ENCODE data around the gene SLC7A5.

The SLC7A5 gene

GRCh38 chr16:87844809-87845208, 24.5 kb downstream of the SLC7A5 start:
- TF ChIP-seq, protein P1, sequence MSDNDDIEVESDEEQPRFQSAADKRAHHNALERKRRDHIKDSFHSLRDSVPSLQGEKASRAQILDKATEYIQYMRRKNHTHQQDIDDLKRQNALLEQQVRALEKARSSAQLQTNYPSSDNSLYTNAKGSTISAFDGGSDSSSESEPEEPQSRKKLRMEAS (IDR thresholded peaks at IDR 0.05): no peak
- TF ChIP-seq, protein P2, sequence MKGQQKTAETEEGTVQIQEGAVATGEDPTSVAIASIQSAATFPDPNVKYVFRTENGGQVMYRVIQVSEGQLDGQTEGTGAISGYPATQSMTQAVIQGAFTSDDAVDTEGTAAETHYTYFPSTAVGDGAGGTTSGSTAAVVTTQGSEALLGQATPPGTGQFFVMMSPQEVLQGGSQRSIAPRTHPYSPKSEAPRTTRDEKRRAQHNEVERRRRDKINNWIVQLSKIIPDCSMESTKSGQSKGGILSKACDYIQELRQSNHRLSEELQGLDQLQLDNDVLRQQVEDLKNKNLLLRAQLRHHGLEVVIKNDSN (IDR thresholded peaks at IDR 0.05): no peak

GRCh38 chr16:87844120-87844733, 25.1 kb downstream of the SLC7A5 start:
- TF ChIP-seq TCF12 (IDR thresholded peaks at IDR 0.05; ENCODE audit: low read depth) (no peak), TAF1 (IDR thresholded peaks at IDR 0.05; ENCODE audit: low read depth) (no peak), CEBPB (IDR thresholded peaks at IDR 0.05) (no peak), RAD21 (IDR thresholded peaks at IDR 0.05; ENCODE audit: low read depth) (no peak), TEAD4 (IDR thresholded peaks at IDR 0.05) (no peak), EGR1 (IDR thresholded peaks at IDR 0.05) (no peak), ZBTB7A (IDR thresholded peaks at IDR 0.05; ENCODE audit: low read depth) (no peak), NFIC (IDR thresholded peaks at IDR 0.05) (no peak), YY1 (IDR thresholded peaks at IDR 0.05; ENCODE audit: low read depth) (no peak), REST (IDR thresholded peaks at IDR 0.05; ENCODE audit: low read depth) (no peak), CREB1 (IDR thresholded peaks at IDR 0.05; ENCODE audit: low read depth) (no peak), FOXM1 (IDR thresholded peaks at IDR 0.05; ENCODE audit: borderline replicate concordance, low read depth) (no peak), EP300 (IDR thresholded peaks at IDR 0.05; ENCODE audit: borderline replicate concordance) (no peak)
- TF ChIP-seq, protein P1 (IDR thresholded peaks at IDR 0.05): no peak
- TF ChIP-seq, protein P2 (IDR thresholded peaks at IDR 0.05): no peak

DNA sequence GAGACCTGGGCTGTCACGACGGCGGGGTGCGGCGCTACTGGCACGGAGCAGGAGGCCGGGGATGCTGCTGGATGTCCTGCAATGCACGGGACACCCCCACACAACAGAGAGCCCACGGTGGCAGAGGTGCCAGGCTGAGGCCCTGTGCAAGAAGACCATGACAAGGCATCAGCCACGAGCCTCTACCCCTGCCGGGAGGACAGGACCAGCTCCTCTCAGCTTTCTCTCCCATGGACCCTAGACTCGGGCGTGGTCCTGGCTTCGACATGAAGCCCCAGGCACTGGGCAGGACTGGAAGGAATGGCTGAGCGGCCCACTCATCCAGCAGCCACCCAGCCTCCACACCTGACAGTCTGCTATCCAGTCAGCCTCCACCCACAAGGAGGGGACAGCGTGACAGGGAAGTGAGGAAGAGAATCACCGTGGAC, 25.6 kb downstream of the SLC7A5 start:
- TF ChIP-seq, protein P1 (IDR thresholded peaks at IDR 0.05): no peak
- TF ChIP-seq EP300 (IDR thresholded peaks at IDR 0.05; ENCODE audit: borderline replicate concordance) (no peak), FOXM1 (IDR thresholded peaks at IDR 0.05; ENCODE audit: borderline replicate concordance, low read depth) (no peak), RAD21 (IDR thresholded peaks at IDR 0.05; ENCODE audit: low read depth) (no peak), ZBTB7A (IDR thresholded peaks at IDR 0.05; ENCODE audit: low read depth) (no peak), CEBPB (IDR thresholded peaks at IDR 0.05) (no peak), NFIC (IDR thresholded peaks at IDR 0.05) (no peak), TAF1 (IDR thresholded peaks at IDR 0.05; ENCODE audit: low read depth) (no peak), REST (IDR thresholded peaks at IDR 0.05; ENCODE audit: low read depth) (no peak), TCF12 (IDR thresholded peaks at IDR 0.05; ENCODE audit: low read depth) (no peak), TEAD4 (IDR thresholded peaks at IDR 0.05) (no peak), EGR1 (IDR thresholded peaks at IDR 0.05) (no peak), CREB1 (IDR thresholded peaks at IDR 0.05; ENCODE audit: low read depth) (no peak), YY1 (IDR thresholded peaks at IDR 0.05; ENCODE audit: low read depth) (no peak)
- TF ChIP-seq, protein P2 (IDR thresholded peaks at IDR 0.05): no peak

DNA sequence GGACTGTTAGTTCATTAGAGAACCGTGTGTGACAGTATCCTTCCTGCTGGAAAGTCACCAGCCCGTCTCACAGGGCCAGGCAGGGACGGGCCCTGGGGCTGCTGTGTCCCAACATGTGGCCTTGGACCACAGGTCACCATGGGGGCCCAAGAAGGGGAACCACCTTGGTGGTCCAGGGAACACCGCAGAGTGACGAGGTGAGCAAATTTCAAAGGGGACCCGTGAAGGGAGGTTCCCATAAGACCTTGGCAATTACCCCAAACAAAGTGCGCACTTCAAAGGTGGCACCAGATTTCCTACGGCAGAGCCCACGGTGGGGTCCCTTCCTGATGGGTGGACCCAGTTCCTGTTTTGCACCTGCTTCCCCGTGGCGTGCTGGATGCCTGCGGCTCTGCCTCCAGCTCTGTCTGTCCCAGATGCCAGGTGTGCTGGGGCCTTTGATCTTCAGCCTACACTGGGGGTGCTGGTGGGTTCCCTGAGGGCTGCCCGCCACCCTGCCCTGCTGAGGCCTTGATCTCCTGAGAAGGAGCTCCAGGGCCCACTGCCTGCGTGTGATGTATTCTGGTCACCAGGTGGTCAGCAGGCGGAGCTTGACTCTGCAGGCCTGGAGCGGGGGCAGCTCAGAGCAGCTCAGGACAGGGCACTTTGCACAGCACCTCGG, 27.0 kb downstream of the SLC7A5 start:
- no peak for TF ChIP-seq NFIC (IDR thresholded peaks at IDR 0.05)

DNA sequence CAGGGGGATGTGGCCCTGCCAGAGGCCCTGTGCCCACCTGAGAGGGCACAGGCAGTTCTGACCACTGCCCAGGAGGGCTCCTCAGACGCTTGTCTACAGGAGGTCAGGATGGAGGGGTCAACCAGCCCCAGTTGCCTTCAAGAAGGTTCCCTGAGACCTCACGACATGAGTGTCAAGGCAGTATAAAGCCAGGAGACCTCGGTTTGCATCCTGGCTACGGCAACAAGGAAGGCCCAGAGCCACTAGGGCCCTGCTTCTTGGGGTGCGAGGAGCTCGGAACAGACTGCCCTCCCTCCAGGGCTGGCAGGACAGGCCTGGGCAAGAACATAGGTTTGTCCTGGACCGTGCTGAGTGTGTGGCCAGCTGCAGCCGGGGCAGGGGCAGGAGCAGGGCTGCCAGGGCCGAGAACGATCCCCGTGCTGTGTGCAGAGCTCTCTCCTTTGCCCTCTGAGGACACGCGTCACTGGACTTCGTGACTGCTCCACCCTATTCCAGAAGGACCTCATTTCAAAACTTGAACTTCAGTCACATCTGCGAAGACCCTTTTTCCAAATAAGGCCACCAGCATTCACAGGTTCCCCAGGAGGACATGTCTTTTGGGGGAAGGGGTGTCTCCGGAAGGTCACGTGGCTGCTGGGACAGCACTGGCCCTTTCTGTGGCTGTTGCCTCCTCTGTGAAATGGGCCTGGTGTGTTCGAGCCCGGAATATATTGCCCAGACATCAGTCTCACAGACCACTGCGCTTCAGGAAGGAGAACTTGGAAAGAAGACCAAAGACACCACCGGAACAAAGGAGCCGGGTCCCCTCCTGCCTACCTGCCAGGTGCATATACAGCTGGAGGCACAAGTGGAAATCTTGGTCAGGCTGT, 27.7 kb downstream of the SLC7A5 start:
- TF ChIP-seq CEBPB (IDR thresholded peaks at IDR 0.05): no peak
- no peak for TF ChIP-seq EGR1 (IDR thresholded peaks at IDR 0.05)
- TF ChIP-seq TEAD4 (IDR thresholded peaks at IDR 0.05): no peak
- TF ChIP-seq FOXM1 (IDR thresholded peaks at IDR 0.05; ENCODE audit: borderline replicate concordance, low read depth): no peak
- TF ChIP-seq YY1 (IDR thresholded peaks at IDR 0.05; ENCODE audit: low read depth): no peak
- no peak for TF ChIP-seq TAF1 (IDR thresholded peaks at IDR 0.05; ENCODE audit: low read depth)
- TF ChIP-seq REST (IDR thresholded peaks at IDR 0.05; ENCODE audit: low read depth): no peak
- TF ChIP-seq, protein P1 (IDR thresholded peaks at IDR 0.05): no peak
- no peak for TF ChIP-seq TCF12 (IDR thresholded peaks at IDR 0.05; ENCODE audit: low read depth)
- no peak for TF ChIP-seq NFIC (IDR thresholded peaks at IDR 0.05)
- TF ChIP-seq RAD21 (IDR thresholded peaks at IDR 0.05; ENCODE audit: low read depth): no peak
- TF ChIP-seq EP300 (IDR thresholded peaks at IDR 0.05; ENCODE audit: borderline replicate concordance): no peak
- TF ChIP-seq CREB1 (IDR thresholded peaks at IDR 0.05; ENCODE audit: low read depth): no peak
- no peak for TF ChIP-seq ZBTB7A (IDR thresholded peaks at IDR 0.05; ENCODE audit: low read depth)
- TF ChIP-seq, protein P2 (IDR thresholded peaks at IDR 0.05): no peak
